Astrocyte of the hippocampus (primary cell): ENCODE data around the gene C13orf46.
A peak's percentile ranks its signal among the peaks of the same experiment; 100 is the strongest.
"Not testable (repeated sequence)": the region's sequence is repeated elsewhere in the genome, so short reads cannot be mapped to it uniquely, and the experiment has no call there.

Experiments
- DNase-seq: peaks from one replicate; pipeline ENCODE4 v3.0.0; 2011; ENCODE audit warnings: low read depth, low spot score

C13orf46 gene

DNA sequence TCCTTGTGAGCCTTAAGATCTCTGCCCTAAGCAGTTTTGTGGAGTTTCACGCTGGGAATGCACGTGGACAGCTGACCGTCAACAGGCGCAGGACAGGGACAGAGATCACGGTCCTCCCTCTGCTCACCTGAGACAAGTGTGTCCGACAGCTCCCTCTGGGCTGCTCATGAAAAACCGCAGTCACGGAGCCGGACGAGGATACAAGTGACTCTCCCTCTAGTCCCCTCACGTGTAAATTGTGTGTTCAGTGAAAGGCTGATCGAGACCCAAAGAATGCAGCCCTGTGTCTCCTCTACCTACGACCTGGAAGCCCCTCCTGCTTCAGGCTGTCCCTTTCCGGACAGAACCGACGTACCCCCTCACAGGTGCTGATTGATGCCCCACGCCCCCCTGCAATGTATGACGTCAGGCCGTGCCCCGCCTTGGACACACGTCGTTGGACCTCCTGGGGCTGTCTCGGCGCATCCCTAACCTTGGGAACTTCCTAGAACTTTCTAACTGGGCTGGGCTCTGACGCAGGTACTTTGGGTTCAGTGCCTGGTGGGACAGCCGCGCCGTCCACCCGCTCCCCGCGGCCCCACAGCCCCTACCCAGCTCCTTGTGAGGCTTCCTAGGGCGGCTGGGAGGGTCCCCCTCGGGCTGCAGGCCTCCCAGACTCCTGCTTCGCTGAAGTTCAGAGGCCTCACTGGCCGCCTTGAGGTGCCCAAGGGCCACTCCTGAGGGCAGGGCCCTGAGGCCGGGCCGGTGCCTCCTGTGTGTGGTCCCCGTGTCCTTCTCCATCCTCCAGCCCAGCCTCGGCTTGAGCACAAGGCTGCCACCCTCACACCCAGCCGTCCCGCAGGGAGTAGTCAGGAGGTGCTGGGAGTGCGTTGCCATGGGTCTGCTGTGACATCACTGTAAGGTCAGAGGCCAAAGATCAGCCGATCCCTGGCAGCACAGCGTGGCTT lies at the start of gene C13orf46:
C13orf46 (minus strand) TSS at position 859 of the 947 bp plus-strand sequence; CDS start at position 780, 79 bp downstream.
- no peak for DNase-seq

- DNase-seq, result no peak
These were observed 49.0 kb upstream of the C13orf46 start for GRCh38 chr13:114022876-114023275.

DNA sequence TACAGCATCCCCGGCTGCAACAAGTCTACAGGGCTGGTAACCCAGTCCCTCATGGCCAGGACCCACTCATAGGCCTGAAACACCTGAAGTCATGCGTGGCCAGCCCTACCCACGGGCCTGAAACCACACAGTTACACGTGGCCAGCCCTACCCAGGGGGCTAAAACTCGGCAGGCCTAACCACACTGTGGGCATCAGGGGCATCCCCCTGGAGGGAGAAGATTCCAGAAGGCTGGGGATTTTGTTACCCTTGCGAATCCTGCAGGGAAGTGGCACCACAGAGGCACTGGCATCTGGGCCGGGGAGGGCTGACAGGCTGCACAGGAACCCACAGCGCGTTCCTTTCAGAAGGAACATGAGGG lies 48.4 kb upstream of the C13orf46 start:
- no peak for DNase-seq

DNA sequence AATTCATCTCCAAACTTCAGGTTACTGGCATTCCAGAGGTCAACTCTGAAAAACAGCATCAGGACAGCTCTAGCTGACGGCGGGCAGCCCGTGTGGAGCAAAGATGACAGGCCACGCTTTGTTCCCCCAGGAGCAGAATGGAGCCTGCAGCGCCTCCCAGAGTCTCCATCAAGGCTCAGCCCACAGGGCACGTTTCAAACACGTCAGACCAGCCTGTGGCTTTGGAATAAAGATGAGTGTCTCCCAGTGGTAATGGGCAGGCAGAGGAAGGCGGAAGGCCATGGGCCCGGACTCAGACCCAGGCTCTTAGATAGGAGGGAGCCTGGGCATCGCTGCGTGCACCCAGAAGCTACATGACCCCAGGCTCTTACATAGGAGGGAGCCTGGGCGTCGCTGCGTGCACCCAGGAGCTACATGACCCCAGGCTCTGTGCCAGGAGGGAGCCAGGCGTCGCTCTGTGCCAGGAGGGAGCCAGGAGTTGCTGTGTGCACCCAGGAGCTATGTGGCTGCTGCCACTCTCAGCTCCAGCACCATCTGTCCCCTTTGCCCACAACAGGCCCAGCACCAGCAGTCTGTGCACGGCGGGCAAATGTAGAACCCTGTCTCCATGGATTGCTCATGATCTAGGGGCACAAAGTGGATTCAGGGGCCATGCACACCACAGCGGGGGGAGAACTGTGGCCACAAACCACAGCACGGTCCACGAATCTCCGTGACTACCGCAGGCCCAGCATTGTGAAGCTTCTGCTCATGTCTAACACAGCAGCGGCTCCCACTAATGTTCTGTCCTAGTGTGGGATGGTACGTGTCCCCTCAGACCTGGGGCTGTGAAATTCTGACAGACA lies 47.8 kb upstream of the C13orf46 start:
- DNase-seq, result no peak

DNA sequence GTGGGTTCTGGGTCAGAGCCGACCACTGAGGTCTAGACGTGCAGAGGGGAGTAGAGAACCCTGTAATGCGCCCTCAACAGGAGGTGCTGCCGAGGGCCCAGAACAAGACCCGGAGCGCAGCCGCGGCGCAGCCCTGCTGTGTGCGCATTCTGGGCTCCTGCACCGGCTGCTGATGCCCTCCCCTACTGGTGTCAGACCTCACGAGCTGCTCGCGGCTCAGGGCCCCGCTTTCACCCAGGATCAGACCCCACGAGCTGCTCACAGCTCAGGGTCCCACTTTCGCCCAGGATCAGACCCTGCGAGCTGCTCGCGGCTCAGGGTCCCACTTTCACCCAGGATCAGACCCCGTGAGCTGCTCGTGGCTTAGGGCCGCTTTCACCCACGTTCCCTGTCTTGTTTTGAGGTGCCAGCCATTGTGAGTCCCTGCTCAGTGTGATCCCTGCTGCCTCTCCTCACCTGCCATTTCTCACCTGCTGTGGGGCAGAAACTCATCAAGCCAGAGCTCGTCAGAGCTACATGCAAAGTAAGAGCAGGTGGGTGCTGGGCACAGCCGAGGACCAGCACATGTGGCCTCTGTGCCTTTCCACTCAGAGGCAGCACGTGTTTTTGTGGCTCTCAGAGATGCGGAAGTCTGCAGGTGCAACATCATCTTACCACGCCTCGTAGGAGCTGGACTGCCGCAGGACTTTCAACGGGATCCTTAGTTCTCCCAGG lies 47.0 kb upstream of the C13orf46 start:
- no peak for DNase-seq

GRCh38 chr13:114020134-114020533 lies 46.3 kb upstream of the C13orf46 start:
- DNase-seq, result not testable (repeated sequence)

DNA sequence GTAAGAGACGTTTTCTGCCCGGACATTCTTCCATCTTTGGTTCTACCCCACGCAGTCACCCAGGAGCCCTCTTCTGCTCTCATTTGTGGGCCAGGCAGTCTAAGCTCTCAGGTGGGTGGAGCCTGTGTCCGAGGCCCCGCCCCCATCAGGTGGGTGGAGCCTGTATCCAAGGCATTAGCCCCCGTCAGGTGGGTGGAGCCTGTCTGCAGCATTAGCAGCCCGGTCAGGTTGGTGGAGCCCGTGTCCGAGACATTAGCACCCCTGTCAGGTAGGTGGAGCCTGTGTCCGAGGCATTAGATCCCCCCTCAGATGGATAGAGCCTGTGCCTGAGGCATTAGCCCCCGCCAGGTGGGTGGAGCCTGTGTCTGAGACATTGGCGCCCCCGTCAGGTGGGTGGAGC lies 45.5 kb upstream of the C13orf46 start:
- no peak for DNase-seq

- DNase-seq, result no peak
These were observed 44.7 kb upstream of the C13orf46 start for GRCh38 chr13:114018461-114019055.

- DNase-seq, result no peak
These were observed 44.1 kb upstream of the C13orf46 start for GRCh38 chr13:114017966-114018365.

- peak; percentile 62 for DNase-seq
These were observed 43.3 kb upstream of the C13orf46 start for GRCh38 chr13:114017028-114017630.

DNA sequence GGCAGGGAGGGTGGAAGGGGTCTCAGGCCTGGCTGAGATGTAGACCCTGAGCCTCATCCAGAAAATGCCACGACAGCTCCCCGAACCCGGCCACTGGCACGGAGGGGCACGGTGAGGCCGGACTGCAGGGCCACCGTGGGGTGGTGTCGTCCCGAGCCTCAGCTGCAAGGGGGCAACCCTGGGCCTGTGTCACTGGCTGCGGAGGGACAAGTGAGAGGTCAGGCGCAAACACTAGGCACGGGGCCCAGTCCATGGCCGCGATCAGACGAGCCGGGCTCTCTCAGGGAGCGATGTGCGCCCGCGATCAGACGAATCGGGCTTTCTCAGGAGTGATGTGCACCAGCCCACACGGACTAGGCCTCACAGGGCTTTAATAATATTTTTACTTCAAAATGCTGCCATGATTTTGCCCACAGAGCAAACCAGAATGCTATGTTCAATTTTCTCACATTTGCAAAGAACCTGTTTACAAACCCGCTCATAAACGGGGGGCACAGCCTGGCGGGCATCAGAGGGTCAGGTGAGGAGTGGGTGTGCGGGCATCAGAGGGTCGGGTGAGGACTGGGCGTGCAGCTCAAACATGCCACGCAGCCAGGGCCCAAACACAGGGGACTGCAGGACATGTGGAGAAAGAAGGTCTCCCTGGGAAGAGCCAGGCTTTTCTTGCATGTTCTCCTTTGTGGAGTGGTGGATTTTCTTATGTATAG lies 42.6 kb upstream of the C13orf46 start:
- DNase-seq, result no peak

DNA sequence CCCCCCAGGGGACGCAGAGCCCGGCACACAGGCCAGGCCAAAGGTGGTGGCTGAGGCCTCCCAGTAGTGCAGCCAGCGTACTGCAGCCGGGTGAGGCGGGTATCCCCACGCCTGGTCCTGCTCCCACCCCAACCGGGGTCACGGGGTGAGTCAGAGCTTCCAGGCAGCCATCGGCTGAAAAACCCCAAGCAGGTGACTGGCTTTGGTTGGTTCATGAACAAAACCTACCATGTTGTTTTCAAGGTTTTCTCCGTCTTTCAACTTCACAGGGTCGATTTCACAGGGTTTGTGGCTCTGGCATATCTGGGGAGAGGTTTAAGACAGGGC lies 42.1 kb upstream of the C13orf46 start:
- no peak for DNase-seq

DNA sequence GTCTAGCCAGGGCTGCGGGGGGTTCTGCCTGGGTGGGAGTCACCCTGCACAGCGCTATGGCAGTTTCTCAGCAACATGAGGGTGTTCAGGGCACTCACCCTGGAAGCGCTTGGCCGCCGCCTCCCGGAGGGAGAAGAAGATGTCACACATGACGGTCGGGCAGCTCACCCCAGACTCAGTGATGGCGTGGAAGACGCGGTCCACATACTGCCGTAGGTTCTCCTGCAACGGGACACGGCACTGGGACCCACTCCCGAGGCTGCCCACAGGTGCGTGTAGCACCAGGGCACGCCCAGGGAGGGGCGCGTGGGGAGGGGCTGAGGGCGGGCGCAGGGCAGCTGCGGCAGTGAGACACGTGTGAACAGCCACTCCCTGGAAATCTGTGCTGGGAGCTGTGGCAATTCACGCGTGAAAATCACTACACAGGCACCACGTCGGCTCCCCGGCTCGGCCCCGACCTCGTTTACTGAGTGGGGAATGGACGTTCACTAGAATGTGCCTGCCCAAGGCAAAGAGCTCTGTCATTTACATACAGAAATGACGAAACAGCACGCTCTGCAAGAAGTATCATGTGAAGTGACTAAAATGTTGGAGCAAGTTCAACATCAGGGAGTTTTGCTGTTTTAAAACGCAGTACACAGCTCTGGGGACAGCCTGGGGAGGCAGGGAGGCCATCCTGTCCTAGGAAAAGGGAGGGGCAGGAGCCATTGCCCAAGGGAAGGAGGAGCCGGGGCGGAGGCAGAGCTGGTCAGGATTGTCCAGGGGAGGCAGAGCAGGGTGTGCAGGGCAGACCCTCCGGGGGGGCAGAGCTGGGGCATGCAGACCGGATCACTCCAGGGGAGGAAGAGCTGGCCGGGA lies 41.5 kb upstream of the C13orf46 start:
- no peak for DNase-seq

DNA sequence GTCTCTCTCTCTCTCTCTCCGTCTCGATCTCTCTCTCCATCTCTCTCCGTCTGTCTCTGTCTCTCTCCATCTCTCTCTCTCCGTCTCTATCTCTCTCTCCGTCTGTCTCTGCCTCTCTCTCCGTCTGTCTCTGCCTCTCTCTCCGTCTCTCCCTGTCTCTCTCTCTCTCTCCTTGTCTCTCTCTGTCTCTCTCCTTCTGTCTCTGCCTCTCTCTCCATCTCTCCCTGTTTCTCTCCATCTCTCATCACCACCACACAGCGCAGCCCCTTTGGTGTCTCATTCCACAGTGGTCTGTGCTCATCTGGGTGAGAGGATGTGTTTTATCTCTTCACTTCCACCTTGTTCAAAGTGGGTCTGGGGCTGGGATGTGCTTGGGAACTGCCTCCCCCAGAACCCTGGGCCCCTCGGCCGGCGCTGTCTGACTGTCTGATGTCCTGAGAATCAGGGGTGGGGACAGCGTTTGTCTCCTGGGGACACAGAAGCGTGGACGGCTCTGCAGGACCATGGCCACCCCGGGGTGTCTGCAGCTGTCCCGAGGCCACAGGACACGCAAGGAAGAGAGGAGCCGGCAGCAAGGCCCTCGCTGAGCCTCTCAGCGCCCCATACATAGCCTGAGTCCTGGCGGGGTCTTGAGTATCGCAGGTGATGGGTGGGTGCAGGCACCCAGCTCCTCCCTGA lies 40.2 kb upstream of the C13orf46 start:
- no peak for DNase-seq

DNA sequence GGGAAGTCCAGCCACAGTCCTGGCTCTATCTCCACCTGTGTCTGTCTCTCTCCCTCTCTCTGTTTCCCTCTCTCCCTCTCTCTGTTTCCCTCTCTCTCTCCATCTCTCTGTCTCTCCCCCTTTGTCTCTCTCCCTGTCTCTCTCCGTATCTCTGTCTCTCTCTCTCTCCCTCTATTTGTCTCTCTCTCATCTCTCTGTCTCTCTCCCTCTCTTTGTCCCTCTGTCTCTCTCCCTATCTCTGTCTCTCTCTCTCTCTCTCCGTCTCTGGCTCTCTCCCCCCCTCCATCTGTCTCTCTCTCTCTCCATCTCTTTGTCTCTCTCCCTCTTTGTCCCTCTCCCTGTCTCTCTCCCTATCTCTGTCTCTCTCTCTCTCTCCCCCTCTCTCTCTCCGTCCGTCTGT lies 39.5 kb upstream of the C13orf46 start:
- DNase-seq, result no peak

DNA sequence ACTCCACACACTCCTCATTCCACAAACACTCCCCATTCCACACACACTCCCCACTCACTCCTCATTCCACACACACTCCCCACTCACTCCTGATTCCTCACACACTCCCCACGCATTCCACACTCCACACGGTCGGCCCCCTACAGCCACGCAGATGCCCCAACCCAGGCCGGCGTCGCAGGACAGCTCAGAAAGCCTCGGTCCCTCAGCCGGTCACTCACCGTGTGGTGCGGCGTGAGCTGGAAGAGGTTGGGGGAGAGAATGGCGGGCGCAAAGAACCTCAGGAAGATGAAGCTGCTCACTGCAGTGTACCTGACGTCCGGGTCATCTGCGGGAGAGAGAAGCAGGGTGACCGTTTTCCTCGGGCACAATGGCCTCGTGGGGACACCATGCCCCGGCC lies 39.0 kb upstream of the C13orf46 start:
- no peak for DNase-seq

DNA sequence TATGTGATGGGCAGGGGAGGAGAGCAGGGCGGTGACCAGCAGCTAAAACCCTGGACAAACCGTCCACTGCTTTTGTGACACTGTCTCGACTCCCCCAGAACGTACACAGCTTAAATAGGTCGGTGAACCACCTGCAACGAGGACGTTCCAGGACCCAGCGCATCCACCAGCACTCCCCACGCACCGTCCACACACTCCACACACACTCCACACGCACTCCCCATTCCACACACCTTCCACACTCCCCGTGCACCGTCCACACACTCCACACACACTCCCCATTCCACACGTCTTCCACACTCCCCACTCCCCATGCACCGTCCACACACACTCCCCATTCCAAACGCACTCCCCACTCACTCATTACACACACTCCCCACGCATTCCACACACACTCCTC lies 38.3 kb upstream of the C13orf46 start:
- no peak for DNase-seq

DNA sequence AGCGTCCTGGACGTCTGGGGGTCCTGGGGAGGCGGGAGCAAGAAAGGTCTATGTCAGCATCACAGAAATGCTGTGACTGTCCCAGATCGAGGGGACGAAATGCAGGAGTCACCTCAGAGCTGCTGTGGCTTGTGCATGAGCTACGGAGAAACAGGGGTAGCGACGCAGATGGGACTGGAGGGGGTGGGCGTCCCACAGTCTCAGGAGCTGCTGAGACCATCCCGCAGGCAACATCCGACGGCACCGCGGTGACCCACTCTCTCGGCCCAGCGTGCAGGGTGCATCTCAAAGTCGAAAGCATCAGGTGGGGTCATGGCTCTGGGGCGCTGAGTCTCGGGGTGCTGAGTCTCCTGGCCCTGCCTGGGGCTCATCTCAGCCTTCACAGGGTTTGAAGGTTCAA lies 37.4 kb upstream of the C13orf46 start:
- DNase-seq, result no peak
